DOHH2 (cell line): Measurements from ENCODE around the gene UBR7.

ENCODE experiments used
- EZH2phosphoT487 ChIP-seq: fragments of 200-600 bp; sonication (generic); IDR thresholded peaks from 2 replicates; pipeline ENCODE4 v1.6.1; 2017; ENCODE audit warnings: borderline replicate concordance, mild to moderate bottlenecking, antibody characterized with exemption, low read length, moderate library complexity, mixed read lengths
- TF ChIP-seq, protein P1 (sequence below): fragments of 200-600 bp; sonication (generic); IDR thresholded peaks from one replicate; pipeline ENCODE4 v1.5.1; 2014; ENCODE audit warnings: antibody characterized with exemption, mild to moderate bottlenecking, low read depth, low read length; ENCODE audit not compliant: poor library complexity, severe bottlenecking

DNA sequence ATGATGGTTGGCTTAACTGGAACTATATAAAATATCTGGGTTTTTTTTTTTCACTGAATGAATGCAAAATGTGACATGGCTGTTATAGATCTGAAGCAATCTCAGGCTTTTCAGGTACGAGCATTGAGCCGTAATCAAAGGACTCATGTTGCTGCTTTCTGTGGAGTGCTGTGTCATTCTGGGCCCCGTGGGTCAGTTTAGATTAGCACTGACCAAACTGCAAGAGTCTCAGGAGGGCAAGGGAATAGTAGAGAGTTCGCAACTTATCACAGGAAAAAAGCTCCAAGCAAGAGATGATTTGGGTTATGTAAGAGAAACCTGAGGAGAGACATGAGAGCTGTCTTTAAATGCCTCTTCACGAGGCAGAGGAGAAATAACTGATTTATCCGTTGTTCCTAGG is 59.1 kb downstream of the UBR7 start:
- TF ChIP-seq, protein P1, sequence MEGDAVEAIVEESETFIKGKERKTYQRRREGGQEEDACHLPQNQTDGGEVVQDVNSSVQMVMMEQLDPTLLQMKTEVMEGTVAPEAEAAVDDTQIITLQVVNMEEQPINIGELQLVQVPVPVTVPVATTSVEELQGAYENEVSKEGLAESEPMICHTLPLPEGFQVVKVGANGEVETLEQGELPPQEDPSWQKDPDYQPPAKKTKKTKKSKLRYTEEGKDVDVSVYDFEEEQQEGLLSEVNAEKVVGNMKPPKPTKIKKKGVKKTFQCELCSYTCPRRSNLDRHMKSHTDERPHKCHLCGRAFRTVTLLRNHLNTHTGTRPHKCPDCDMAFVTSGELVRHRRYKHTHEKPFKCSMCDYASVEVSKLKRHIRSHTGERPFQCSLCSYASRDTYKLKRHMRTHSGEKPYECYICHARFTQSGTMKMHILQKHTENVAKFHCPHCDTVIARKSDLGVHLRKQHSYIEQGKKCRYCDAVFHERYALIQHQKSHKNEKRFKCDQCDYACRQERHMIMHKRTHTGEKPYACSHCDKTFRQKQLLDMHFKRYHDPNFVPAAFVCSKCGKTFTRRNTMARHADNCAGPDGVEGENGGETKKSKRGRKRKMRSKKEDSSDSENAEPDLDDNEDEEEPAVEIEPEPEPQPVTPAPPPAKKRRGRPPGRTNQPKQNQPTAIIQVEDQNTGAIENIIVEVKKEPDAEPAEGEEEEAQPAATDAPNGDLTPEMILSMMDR = no peak
- TF ChIP-seq EZH2phosphoT487 = no peak
